CD1c-positive myeloid dendritic cell (primary cell): Measurements from ENCODE around the gene DOCK1.

Experiments used
- DNase-seq: peaks from one replicate; pipeline ENCODE4 v3.0.0-alpha.2; 2016; ENCODE audit errors: extremely low spot score

Gene DOCK1

DNA sequence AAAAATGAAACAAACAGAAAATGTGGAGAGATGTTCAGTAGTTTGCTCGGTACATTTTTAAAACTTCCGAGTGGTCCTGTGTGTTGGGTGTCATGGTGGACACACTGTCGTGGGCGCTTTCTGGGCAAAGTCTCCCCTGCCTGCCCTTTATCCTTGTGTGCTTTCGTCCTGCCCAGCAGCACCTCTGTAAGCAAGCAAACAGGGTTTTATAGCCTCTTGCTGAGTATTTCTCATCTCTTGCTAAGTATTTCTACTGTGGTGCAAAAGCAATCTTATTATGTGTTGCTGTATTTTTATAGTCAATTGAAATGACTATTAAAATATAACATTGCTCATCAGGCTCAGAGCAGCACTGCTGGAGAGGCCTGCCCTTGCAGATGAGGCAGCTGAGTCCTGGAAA, 48.7 kb downstream of the DOCK1 start:
- DNase-seq: no peak

DNA sequence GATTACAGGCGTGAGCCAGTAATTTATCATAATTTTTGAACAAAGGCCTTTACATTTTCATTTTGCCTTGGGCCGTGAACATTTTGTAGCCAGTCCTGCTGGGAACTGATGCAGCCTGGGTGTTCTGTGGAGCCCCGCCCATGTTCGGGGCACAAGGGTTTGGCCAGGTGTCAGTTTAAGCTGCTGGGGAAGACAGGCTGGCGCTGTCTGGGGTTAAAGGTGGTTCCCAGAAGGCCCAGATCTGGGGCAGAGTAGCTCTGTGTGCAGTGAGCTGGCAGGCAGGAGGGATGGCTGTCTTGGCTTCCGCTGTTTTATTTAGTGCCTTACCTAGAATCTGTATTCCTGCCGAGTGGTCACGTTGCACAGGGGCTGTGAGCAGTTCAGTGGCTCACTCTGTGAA, 50.2 kb downstream of the DOCK1 start:
- no peak for DNase-seq

DNA sequence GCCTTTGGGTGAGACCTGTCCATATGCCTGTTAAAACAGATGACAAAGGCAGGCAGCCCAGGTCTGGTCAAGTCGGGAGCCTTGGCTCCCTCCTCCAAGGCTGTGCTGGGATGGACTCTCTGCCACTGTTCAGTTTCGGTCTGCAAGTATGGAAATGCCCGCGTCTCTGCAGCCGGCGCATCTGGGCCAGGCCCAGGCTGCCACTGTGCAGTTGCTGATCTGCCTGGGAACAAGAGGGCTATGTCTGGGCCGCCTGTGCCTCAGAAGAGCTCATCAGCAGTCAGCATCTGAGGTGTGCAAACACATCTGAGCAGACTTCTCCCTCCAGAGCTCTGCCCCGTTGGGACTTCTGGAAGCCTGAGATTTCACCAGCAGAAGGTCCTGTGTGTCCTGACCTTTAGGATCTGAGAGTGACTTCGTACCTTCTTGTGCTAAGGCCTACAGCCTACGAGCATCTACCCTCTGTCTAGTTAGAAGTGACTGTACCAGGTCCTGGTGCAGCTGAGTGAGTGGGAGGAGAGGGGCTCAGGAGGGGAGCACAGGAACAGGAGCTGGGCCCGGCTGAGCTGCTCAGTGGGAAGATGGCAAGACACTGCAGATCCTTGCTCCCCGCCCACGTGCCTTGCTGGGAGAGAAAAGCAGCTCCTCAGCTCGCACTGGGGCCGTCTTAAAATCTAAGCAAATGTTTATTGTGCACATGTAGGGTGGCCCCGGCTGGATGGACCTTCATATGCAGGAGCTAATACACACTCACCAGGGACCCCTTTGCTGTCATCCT, 50.9 kb downstream of the DOCK1 start:
- no peak for DNase-seq

DNA sequence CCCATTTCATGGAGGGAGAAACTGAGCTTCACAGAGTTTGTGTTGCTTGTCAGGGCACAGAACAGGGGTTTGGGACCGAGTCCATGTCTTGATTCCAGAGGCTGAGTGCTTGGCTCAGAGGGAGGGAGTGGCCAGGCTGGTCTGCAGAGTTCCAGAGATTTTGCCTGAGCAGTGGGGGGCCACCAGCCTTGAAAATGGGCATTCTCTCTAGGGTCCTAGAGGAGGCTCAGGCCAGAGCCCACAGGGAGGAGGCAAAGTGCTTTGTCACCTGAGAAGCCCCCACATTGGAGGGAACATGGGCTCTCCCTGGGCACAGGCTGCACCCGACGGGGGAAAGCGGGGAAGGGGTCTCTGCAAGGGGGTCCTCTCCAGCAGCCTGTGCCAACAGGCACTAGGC, 51.5 kb downstream of the DOCK1 start:
- DNase-seq: no peak

DNA sequence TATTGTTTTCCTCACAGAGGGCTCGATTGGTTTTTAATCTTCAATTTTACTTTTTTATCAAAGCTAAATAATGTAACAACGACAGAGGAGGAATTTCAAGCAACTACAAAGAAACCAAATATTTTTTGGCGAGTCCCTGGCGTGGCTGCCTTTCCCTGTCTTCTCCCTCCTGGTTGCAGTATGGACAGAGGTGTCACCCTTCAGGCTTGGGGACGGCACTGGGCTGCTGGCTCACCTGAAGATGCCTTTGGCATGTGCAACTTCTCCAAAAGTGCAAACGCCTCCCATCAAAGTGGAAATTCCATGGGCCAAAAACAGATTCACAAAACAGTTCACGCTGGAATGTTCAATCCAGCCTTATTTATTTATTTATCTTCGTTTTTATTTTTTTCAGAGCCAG, 51.9 kb downstream of the DOCK1 start:
- DNase-seq: no peak

DNA sequence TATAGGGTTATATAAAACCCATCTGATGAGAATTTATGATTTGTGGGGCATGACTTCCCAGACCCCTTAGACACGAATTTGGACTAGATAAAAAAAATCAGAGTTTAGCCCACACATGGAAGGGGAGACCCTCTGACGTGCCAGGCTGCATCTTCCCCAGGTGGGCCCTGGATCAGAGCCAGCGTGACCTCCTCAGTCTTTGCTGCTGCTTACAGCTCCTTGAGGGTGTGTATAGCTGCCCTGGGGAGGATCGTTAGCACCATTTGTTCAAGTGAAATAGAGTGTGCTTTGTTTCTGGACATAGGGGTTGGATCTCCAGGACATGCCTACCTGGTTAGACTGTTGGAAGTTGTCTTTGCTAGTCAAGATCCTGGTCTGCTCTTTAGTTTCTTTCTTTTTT, 54.2 kb downstream of the DOCK1 start:
- DNase-seq: no peak

DNA sequence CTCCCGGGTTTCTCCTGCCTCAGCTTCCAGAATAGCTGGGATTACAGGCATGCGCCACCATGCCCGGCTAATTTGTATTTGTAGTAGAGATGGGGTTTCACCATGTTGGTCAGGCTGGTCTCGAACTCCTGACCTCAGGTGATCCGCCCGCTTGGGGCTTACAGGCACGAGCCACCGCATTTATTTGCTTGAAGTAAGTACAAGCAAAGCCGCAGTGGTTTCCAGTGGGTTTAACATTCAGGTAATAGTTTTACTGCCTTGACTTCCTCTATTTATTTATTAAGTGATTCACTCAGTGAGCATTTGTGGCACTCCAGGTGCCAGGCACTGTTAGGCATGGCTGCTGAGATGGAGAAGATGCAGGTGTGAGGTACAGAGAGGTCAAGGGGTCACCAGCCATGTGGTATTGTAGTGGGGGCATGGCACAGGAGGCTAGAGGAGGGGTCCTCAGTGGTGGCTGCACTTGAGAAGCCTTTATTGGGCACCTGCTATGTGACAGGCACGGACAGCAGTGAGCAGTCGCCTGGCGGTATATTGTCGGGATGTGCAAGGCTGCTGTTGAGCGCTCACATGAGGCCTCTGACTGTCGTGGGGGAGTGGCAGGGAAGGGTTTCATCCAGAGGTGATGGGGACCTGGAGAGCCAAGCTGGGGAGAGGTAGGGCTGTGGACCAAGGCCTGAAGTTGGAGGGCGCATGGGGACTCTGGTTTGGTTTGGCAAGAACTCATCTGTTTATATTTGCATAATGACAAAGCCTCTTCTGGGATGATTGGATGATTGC, 54.9 kb downstream of the DOCK1 start:
- no peak for DNase-seq

DNA sequence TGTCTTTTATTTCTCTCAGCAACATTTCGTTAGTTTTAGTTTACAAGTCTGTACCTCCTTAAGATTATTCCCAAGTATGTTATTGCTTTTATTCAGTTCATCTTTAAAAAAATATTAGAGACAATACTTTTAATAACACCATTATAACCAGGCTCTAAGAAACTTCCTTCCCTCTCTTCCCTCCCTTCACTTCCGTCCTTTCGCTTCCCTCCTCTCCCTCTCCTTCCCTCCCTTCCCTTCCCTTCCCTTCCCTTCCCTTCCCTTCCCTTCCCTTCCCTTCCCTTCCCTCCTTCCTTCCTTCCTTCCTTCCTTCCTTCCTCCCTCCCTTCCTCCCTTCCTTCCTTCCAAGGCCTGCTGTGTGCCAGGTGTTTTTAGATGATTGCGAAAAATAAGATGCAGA, 58.1 kb downstream of the DOCK1 start:
- no peak for DNase-seq

DNA sequence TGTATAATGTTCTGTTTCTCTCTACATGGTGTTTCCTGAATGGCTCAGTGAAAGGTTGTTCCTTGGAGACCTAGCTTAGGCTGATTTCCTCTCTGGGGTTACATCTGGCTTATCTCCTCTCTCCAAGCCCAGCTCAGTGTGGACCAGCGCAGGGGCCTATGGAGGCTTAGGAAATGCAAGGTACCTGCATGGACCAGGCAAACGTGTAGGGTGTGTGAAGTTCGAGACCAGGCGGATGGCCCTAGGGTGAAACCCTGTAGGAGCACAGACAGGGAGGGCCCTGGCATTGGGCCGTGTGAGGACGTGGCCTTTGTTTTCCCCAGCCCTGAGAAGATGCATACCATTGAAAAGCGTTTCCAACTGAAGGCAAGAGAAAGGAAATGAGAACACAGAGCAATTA, 59.0 kb downstream of the DOCK1 start:
- DNase-seq: no peak

DNA sequence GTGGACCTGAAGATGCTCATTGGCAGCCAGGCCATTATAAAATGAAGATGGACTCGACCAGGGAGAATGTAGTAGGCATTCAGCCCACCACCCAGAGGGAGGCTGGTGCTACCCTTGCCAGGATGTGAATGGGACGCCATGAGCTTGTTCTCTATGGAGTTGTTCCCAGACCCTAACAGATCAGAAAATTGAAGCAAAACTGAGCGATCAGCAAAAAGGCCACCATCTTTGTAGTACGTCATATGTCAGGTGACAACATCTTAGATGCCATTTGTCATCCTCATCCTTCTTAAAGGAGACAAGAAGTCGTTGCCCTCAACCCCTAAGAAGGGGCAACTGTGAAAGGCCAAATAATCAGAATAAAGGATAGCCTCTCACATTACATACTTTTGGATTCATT, 61.7 kb downstream of the DOCK1 start:
- no peak for DNase-seq

DNA sequence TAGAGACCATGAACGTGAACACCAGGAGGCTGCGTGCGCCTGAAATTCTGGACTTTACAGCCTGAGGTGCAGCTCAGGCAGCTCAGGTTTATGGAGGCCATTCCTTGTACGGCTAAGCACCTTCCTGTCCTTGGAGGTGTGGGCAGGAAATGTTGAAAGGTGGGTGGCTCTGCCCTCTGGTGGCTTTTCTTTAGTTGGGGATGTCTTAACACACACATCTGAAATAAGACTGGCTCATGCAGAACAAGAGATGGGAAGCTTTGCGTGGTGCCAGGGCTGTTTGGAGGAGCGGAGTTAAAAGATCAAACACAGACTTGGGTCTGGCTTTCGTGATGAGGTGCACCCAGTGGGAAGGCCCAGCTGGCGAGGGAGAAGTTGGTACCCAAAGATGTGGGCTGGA, 64.1 kb downstream of the DOCK1 start:
- DNase-seq: no peak

DNA sequence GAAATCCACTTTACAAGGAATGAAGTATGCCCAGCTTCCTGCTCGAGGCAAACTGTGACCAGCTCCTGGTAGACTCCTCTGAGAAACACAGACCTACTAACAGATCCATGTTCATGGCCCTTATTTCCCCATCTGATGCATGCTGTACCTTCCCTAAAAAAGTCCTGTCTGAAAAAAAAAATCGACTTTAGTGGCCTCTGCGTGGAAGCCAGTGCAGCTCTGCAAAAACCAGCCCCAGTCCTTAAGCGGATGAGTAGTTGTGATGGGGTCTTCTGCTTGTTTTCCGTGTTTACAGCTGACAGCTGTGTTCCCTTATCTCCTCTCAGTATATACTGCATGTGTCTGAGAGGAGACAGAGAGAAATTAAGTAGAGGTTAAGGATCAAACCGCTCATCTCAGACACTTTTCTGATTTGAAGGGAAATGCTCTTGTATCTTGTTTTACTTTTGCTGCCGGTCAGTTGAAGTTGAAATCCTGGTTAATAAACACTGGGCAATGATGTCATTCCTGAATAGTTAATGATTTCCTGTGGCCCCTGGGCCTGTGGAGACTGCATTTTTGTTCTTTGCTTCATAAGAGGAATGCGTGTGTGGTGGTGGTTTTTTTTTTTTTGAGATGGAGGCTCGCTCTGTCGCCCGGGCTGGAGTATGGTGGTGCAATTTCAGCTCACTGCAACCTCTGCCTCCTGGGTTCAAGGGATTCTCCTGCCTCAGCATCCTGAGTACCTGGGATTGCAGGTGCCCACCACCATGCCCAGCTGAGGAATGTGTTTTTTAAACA, 67.6 kb downstream of the DOCK1 start:
- no peak for DNase-seq

DNA sequence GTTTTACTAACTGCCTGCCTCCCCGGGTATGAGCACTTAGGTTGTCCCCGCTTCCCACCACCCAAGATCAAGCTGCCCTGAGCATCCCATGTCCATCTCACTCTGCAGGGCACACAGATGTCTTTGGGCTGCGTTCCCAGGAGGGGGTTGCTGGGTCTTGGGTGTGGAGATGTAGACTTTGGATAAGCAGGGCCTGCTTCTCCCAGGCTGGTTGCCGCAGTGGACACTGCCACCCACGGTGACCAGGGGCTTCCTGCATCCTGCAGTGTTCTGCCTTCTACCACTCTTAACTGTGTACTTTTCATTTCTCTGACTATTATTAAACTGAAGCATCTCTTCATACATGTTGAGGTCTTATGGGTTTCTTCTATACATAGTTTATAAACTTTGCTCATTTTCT, 70.0 kb downstream of the DOCK1 start:
- DNase-seq: no peak

DNA sequence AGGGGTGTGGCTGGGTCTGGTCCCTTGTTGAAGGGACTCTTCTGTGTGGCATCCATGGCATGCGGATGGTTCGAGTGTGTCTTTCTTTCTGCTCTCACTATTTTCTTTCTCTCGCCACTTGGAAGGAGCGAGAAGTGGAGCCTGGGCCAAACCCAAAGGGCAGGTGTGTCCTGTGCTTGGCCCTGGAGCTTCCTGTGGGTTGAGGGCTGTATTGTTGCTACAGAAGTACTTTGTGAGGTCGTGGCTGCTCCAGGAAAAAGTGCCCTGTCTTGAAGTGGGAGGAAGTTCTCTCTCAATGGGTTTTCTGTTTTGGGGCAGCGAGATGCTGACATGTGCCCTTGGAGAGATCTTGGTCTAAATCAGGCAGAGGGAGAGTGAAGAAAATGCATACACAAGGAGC, 72.0 kb downstream of the DOCK1 start:
- no peak for DNase-seq

DNA sequence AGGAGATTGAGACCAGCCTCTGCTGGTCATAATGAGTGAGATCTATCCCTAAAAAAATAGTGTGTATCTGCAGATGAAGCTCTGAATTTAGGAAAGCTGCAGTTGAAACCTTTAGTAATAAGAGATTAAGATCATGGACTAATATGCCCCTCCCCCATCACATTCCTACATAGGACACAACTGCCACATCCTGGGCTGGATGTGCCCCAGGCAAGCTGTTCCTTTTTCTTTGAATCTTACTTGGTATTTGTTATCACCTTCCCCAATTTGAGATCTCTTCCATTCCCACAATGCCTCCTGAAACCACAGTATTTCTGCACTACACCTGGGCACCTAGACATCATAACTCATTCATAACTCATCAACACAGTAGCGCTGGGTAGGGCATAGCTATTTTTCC, 74.1 kb downstream of the DOCK1 start:
- no peak for DNase-seq

DNA sequence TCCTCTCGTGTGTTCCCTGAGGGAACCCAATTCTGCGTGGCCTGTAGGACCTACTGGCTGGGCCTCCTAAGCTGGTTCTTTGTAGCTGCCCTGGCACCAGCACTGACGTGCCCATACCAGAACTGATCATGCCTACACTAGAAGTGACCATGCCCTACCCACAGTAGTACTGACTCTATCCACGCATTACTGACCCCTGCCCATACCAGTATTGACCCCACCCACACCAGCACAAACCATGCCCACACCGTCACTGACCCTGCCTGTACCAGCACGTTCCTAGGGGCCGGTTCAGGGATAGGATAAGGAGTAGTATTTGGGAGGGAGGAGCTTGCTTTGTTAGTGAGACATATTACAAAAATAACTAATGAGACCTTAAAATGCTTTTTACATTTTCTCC, 88.0 kb downstream of the DOCK1 start:
- DNase-seq: no peak

DNA sequence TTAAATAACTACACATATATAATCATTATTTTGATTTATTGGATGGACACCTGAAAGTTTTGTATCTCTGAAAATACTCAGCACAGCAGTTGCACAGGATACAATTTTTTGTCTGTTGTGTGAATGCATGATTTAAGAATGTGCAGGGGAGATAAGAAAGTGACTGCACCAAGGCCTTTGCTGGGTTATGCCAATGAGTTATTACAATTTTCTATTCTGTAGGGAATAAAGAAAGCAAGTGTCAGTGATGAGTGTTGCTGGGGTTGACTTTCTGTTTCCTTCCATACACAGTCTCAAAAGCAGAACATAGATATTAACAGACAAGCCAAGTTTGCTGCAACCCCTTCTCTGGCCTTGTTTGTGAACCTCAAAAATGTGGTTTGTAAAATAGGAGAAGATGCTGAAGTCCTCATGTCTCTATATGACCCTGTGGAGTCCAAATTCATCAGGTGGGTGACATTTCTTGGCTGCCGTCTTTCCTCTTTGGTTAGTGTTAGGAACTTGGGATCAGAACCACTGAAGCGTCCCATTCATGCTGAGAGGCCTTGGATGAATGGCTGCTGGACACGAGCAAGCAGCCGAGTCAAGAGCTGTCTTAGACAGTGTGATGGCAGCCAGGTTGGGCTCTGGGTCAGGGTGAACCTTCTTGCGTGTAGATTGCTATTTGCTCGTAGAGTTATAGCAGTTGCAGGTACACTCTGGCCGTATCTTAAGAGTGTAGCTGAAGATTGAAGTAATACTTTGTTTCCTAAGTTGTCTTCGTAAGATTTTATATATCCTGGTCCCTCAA, 92.8 kb downstream of the DOCK1 start:
- DNase-seq: no peak

DNA sequence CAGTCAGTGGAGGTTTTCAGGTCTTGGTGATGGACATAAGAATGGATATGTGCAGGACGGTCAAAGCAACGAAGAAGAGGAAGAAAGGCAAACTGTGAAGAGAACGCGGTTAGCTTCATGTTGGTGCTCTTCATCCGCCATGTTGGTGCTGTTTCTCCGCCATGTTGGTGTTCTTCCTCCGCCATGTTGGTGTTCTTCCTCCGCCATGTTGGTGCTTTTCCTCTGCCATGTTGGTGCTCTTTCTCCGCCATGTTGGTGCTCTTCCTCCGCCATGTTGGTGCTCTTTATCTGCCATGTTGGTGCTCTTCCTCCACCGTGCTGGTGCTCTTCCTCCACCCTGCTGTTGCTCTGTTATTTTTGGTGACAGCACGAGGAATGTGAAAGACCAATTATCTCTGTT, 95.4 kb downstream of the DOCK1 start:
- no peak for DNase-seq

DNA sequence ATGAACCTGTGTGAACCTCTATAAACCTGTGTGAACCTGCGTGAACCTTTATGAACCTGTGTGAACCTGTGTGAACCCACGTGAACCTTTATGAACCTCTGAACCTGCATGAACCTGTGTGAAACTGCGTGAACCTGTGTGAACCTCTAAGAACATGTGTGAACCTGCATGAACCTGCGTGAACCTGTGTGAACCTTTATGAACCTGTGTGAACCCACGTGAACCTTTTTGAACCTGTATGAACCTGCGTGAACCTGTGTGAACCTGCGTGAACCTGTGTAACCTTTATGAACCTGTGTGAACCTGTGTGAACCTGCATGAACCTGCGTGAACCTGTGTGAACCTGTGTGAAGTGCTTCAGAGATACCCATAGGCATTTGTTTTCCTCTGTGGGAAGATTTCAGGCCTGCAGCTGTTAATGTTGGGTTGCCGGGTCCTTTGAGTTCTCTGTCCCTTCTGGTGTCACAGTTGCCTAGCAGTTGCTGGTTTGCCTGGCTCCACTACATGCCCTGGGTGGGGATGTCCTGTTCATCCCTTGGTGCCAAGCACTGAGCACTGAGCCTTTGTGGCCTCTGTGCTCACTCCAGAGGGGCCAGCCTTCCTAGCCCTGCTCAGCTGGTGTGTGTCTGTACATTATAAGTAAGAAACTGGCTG, 97.9 kb downstream of the DOCK1 start:
- no peak for DNase-seq

DNA sequence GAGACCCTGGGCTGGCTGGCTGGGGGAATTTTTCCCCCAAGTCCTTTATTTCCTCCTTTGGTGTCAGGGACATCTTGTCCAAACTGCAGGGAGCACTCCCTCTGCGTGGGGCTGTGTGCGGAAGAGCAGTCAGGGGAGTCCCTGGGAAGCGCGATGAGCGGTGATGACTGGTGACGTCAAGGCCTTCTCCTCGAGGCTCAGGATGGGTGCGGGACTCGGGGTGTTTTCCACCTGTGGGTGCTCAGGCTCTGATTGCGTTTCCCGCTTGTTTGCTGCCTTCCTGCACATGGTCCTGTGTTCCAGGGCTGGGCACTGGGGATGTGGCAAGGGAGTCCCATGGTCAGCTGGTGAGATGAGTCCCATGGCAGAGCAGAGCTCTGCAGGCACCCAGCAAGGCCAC, 101.2 kb downstream of the DOCK1 start:
- DNase-seq: no peak

DNA sequence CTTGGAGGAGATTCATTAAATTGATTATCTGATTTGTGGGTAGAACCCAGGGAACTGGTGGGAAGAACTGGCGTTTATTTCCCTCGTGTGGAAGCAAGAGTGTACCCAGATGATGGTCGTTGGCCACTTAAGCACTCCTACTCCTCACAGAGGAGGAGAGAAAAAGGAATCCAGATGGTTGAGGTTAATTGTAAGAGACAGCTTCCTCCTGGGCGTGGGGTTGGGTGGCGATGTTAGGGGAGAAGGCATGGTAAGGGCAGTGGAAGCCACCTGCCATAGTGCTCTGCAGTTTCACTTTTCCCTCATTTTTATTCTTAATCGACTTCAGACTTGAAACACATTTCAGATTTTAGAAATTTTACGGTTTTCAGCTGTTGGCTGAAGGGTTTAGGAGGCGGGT, 104.1 kb downstream of the DOCK1 start:
- DNase-seq: no peak
